Sigmoid colon (tissue), 7 donors: ENCODE results near the gene CTXND1. TPM values are rescaled to one million over a fixed set of nuclear protein-coding genes. Genes with fewer than 3 reads are reported as not detected.

Source experiments
- DNase-seq: peaks from one replicate; pipeline ENCODE4 v3.0.0-alpha.2; 2019
- H3K27ac ChIP-seq, 4 donors: fragments of 200-600 bp; sonication (generic); one replicate each; pipeline ENCODE4 v1.5.1; 2016 to 2019; ENCODE audit warnings: mild to moderate bottlenecking in 1 of 4
- H3K27me3 ChIP-seq, 3 donors: fragments of 200-600 bp; sonication (generic); one replicate each; pipeline ENCODE4 v1.5.1; 2019; ENCODE audit warnings: mild to moderate bottlenecking in 1 of 3
- H3K36me3 ChIP-seq, 4 donors: fragments of 200-600 bp; sonication (generic); one replicate each; pipeline ENCODE4 v1.5.1; 2016 to 2019
- H3K4me1 ChIP-seq, 4 donors: fragments of 200-600 bp; sonication (generic); one replicate each; pipeline ENCODE4 v1.5.1; 2017 to 2019
- H3K4me3 ChIP-seq, 4 donors: fragments of 200-600 bp; sonication (generic); one replicate each; pipeline ENCODE4 v1.5.1; 2017 to 2019; ENCODE audit warnings: mild to moderate bottlenecking in 2 of 4, moderate library complexity in 1 of 4
- H3K9me3 ChIP-seq, 4 donors: fragments of 200-600 bp in 3 of 4; sonication (generic) in 3 of 4; one replicate each; pipeline versions ENCODE4 v1.5.1 to v1.6.1; 2013 to 2019
- CTCF ChIP-seq, 4 experiments: fragments of 450-650 bp in 3 of 4; fragments of 200-600 bp in 1 of 4; IDR thresholded peaks; one replicate each; pipeline ENCODE4 v1.5.1; 2016 to 2019; ENCODE audit warnings: antibody characterized with exemption in 4 of 4, mild to moderate bottlenecking in 3 of 4, moderate library complexity in 2 of 4
- EP300 ChIP-seq, 4 donors: sonication (generic); formaldehyde crosslinking; IDR thresholded peaks; one replicate each; pipeline ENCODE4 v1.6.1; 2017; ENCODE audit warnings: antibody characterized with exemption in 4 of 4
- POLR2A ChIP-seq, 2 donors: fragments of 450-650 bp; IDR thresholded peaks; one replicate each; pipeline ENCODE4 v1.6.1; 2016; ENCODE audit warnings: antibody characterized with exemption in 2 of 2, mild to moderate bottlenecking in 2 of 2, moderate library complexity in 2 of 2
- POLR2AphosphoS5 ChIP-seq, 4 donors: sonication (generic); formaldehyde crosslinking; IDR thresholded peaks; one replicate each; pipeline ENCODE4 v1.6.1; 2017; ENCODE audit warnings: antibody characterized with exemption in 4 of 4
- WGBS, 2 donors: extraction: QIAGEN DNeasy Blood & Tissue Kit; methylation state at CpG; one replicate each; pipeline ENCODE4 v1.1.7; 2013; 5-methylcytosine and 5-hydroxymethylcytosine counted together
- intact Hi-C: fragments of 100-400 bp; cut with DNase I; formaldehyde crosslinking; loops from one replicate; pipeline ENCODE4 v1.15.1; 2023
- polyA plus RNA-seq, 3 donors: library from polyadenylated mRNA; stranded (reverse); fragments of 200-250 nt; gene quantifications; one replicate each; pipeline ENCODE4 v1.2.3, GENCODE V29; 2013
- total RNA-seq, 4 donors: library from RNA; depleted of rRNA; stranded (reverse); fragments of >200 nt; gene quantifications; one replicate each; pipeline ENCODE4 v1.1.0, GENCODE V29; 2016
- donor health status: healthy with polysubstance abuse.
- donor health status: Bipolar disorder and iron deficiency.
- donor health status: healthy.

CTXND1 gene
- total and polyA plus RNA-seq, 7 donors = 0.16 to 0.71 (median 0.55) TPM

- intact Hi-C loops = loop anchor here (5.0 to 10.0 kb wide), 2 partner anchors 229 to 256 kb away; partner anchors contain the start of gene MTHFS
- Histone ChIP-seq H3K36me3 (no peaks in the 10 kb centered on the region), H3K27me3 (no peaks in the 10 kb centered on the region), H3K4me3 (no peak overlapping the region), H3K27ac (peak overlapping the region in 1 of 4 donors; percentile 87), H3K9me3 (no peaks in the 10 kb centered on the region), H3K4me1 (peaks cover 0 to 19% (median 13%) of the 10 kb centered on the region in 4 donors)
- no peak for TF ChIP-seq POLR2AphosphoS5 (IDR thresholded peaks at IDR 0.05)
- no peak for TF ChIP-seq CTCF (IDR thresholded peaks at IDR 0.05)
- TF ChIP-seq EP300 (IDR thresholded peaks at IDR 0.05) = no peak
- no peak for TF ChIP-seq POLR2A (IDR thresholded peaks at IDR 0.05)
- WGBS, 2 donors = 89 to 90% methylated on average over 6 of the region's 6 CpGs
- DNase-seq = no peak
Measured at GRCh38 chr15:80151148-80151547, 100.9 kb downstream of the CTXND1 start.

Other genes starting within 250 kb of the CTXND1 start
- gene ZFAND6, start 192.5 kb downstream of the CTXND1 start, total RNA-seq = 100 to 1,000 TPM; 116 to 177 (median 155) TPM
- gene ZFAND6, start 192.5 kb downstream of the CTXND1 start, polyA plus RNA-seq = 100 to 1,000 TPM in 2 of 3 donors, 10 to 100 TPM in 1; 65.8 to 188 (median 135) TPM
- 10 to 100 TPM; 11.4 to 23.5 (median 12.0) TPM for gene FAH, start 99.2 kb downstream of the CTXND1 start, total RNA-seq
- gene FAH, start 99.2 kb downstream of the CTXND1 start, polyA plus RNA-seq = 10 to 100 TPM; 14.4 to 17.5 (median 17.1) TPM
- 10 to 100 TPM in 1 of 4 donors, 1 to 10 TPM in 3; 4.3 to 16.1 (median 7.0) TPM for gene ARNT2, start 152.2 kb upstream of the CTXND1 start, total RNA-seq
- 1 to 10 TPM; 1.2 to 2.7 (median 1.8) TPM for gene ARNT2, start 152.2 kb upstream of the CTXND1 start, polyA plus RNA-seq